Measurements from ENCODE around the gene COX19.
"Not testable (repeated sequence)": the region's sequence is repeated elsewhere in the genome, so short reads cannot be mapped to it uniquely, and the experiment has no call there.

Gene COX19

DNA sequence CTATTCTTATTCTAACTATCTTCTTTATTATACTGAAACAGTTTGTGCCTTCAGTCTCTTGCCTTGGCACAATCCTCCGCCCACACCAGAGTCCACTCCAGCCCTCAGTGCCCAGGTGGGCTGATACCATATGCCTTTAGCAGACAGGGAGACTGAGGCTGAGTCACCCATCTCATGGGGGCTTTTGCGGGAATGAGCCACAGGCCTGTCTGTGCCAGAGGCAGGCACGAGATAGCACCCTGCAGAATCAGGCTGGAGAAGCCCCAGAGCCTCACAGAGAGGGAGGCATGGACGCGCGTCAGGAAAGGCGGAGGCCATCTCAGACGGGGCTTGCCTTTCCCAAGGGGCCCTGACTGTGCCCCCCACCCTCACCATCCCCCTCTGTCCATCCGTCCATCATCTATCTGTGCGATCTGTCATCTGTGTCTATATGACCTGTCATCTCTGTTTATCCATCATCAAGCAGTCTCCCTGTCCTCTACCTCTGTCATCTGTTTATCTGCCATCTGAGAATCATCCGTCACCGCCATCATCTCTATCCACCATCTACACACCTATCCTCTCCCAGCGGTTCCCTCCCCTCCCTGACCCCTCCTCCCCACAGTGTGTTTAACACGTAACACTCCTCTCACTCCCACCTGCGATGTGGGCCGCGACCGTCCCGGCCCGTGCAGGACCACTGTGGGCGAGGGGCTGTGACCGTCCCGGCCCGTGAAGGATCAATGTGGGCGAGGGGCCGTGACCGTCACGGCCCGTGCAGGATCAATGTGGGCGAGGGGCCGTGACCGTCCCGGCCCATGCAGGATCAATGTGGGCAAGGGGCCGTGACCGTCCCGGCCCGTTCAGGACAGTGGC, 13.6 kb downstream of the COX19 start:
- no peak for DNase-seq (ENCODE audit: low read depth in 2 of 2)

DNA sequence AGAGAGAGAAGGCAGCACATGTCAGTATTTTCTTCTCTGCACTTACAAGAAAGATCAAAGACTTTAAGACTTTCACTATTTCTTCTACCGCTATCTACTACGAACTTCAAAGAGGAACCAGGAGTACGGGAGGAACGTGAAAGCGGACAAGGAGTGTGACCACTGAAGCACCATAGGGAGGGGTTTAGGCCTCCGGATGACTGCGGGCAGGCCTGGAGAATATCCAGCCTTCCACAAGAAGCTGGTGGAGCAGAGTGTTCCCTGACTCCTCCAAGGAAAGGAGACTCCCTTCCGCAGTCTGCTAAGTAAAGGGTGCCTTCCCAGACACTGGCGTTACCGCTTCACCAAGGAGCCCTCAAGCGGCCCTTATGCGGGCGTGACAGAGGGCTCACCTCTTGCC, 14.4 kb downstream of the COX19 start:
- DNase-seq (ENCODE audit: low read depth in 2 of 2) = not testable (repeated sequence)

- DNase-seq (ENCODE audit: low read depth in 2 of 2) = no peak
These were observed 15.0 kb downstream of the COX19 start for GRCh38 chr7:960269-960871.

GRCh38 chr7:959740-960139, 15.6 kb downstream of the COX19 start:
- DNase-seq (ENCODE audit: low read depth in 2 of 2) = not testable (repeated sequence)

DNA sequence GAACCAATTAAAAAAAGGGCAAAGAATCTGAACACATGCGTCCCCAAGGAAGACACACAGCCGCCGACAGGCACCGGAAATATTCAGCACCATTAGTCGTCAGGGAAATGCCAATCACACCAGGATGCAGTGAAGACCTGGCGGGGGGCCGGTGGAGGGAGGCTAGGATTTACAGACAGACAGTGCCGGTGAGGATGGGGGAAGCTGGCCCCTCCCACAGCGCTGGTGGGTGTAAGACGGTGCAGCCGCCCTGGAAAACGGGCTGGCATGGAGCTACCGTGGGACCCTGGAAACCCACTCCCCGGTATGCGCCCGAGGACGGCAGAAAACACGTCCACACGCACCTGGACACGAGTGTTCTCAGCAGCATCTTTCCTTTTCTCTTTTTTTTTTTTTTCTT, 16.1 kb downstream of the COX19 start:
- no peak for DNase-seq (ENCODE audit: low read depth in 2 of 2)

DNA sequence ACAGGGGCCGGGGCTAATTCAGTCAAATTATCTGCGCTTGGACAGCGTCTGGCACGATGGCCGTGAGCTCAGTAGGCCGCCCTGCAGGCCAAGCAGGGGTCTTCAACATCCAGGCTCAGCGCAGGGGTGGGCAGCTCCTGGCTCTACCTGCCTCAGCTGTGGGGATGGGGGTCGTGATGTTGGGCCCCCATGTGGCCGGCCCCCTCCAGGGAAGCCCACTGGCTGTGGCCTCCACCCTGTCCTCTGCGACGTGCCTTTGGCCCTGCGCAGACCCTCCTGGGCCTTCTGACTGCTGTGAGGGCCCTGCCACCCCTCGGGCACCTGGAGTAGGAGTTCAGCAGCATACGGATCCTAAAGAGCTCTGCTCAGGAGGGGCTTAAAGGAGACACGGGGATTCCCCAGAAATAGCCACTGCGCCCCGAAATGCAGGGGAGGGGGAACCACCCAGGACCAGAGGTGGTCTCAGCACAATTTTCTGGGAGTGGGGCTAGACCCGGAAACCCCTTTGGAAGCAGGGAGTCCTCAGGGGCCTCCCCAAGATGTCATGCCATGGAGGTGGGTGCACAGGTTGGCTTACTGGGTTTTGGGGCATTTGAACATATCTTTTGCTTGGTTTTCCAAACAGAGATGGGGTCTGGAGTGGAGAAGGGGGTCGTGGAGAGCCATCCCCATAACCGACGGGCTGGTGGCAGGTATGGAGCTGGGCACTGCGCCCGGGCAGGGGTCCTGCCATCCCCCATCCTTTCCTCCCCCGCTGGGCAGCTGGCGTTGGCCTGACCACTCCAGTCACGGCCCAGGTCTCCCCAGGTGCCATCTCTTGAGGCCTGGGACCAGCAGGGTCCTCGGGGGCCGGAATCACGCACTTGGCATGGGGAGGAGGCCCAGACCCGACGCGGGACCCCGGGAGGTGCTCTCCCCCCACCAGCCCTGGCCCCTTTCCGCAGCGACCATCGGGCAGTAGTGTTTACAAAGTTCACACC, 16.8 kb downstream of the COX19 start:
- no peak for DNase-seq (ENCODE audit: low read depth in 2 of 2)

DNA sequence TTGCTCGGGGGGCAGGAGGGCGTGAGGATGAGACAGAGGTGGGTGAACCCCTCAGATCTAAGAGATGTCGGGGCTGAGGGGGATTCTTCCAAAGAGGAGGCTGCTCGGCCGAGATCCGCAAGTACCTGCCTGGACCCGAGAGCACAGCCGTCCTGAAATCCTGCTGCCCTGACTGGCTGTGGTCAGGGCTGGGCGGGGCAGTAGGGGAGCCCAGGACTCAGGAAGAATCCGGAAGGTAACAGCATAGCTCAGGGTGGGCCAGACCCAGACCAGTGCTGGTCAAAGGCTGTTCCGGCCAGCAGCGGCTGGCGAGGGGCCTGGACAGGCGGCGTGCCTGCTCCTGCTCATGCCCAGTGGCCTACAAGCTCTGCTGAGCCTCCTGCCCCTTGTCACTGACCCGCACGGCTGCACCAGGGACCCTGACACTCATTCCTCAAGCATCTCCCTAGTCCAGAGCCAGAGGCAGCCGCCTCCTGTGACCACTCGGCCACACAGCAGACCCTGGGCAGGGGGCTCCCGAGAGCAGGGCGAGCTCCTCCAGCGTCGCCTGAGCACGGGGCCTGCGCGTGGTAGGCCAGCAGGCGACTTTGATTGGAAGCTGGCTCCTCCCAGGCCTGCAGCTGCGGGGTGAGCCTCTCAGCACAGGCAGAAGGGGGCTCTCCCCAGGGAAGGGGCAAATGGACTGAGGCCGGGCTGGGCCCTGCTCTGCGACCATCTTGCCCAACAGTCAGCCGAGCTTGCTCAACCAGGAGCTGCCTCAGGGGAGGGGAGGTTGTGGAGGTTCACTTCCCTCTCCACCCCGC, 17.7 kb downstream of the COX19 start:
- no peak for DNase-seq (ENCODE audit: low read depth in 2 of 2)

DNA sequence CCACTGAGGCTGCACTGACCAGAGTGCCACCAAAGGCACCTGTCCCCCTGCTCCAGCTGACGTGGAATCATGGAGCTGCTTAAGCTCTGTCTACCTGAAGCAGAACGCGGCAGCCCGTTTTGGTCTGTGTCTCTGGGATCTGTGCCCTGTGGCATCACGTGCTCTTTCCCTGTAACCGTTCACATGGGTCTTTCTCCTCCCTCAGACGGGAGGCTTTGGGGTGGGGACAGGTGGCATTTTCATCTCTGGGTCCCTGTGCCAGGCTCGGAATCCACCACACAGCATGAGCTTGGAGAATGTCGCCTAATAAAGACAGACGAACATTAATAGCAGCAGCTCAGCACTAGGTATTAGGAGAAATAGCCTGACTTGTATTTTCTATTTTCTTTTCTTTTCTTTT, 19.3 kb downstream of the COX19 start:
- DNase-seq (ENCODE audit: low read depth in 2 of 2) = no peak

DNA sequence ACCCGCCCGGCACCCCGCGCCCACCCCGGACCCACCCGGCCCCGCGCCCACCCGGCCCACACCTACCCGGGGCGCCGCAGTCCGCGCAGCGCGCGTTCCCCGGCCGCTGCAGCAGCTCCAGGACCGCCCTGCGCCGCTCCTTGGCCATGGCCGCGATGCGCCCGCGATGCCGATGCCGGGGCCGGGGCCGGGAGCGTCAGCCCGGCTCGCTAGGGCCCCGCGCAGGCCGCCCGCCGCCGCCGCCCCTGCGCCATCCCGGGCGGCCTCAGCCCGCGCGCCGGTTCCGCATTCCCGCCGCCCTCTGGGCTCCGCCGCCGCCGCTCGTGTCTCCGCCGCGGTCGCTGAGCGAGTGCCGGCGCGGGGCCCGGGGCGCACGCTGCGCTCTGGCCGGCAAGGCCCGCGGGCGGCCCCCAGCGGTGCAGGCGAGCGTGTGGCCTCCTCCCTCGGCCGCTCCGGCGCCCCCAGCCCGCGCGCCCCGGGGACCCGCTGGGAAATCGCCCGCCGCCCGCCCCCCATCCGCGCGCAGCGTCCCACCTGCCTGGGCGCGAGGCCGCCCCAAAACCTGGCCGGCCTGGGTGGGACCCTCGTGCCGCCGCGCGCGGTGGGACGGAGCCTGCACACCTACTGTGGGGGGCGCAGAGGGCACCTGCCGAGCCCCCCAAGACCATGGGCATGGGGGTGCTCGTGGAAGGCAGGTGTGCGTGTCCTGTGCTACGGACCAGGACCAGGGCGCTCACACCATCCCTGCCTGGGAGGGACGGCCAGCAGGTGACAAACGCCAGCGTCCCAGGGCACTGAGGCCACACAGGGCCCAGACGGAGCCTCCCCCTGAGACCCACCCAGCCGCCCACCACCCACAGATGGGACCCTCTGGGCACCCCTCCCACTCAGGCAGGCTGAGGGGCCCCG, 20.8 kb downstream of the COX19 start, which contains the start of gene ADAP1:
TSS of gene ADAP1 (minus strand) at position 351 of the 909 bp plus-strand sequence. CDS start at position 148, 203 bp downstream.
- DNase-seq (ENCODE audit: low read depth in 2 of 2) = peak in 1 of 2 experiments; percentile 41

DNA sequence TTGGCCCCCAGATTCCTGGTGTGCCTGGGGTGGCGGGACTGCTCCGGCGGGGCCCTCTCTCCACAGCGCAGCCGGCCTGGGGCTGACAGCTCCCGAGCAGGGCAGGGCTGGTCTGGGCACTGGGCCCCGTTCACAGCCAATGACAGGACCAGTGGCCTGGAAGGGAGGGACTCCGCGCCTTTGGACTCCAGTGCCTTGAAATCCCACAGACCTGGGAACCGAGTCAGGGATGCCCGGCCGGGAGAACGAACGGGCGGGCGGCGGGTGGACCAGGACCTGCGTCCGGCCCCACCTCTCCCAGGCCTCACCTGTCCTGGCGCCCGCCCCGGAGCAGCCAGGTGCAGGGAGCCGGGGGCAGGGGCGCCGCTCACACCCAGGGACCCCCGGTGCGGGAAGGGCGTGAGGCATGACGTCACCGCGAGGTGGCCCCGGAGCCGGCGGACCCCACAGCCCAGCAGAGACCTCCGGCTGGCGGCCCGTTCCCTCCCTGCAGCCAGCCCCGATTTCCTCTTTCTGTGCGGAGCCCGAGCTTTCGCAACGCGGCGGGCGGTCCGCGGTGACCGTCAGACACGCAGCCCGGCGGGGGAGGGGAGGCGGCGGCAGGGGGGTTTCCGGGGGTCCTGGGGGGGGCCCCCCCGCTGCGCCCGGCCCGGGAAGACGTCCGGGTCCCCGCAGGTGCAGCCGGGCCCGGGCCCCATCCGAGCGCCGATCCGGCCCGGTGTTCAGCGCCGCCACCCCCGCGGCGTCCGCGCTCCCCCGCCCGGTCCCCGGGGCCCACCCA, 21.6 kb downstream of the COX19 start:
- no peak for DNase-seq (ENCODE audit: low read depth in 2 of 2)

GRCh38 chr7:952548-953441, 22.6 kb downstream of the COX19 start:
- no peak for DNase-seq (ENCODE audit: low read depth in 2 of 2)

DNA sequence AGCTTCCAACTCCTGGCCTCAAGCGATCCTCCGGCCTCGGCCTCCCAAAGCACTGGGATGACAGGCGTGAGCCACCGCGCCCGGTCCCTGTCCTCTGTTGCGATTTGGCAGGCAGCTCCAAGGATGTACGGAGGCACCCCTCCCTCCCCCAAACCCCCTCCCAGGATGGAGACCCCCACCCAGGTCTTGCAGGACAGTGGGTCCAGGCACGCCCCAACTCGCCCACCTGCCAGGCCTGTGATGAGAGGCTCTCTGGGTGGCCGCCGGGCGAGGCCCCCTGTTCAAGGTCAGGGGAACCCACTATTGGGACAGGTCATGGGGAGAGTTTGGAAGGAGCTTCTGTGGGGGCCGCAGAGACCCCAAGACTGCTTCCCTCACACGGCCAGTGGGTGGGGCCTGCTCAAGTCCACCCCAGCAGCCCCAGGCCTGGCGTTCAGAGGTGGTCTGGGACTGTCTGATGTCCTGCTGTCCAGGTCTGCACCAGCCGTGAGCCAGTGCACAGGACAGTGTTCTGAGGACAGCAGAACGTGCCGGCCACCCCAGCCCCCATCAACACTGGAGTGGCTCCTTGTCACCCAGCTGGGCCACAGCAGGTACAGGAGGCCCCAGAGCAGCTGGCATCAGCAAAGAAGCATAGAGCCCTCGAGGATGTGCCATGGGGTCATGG, 23.3 kb downstream of the COX19 start:
- DNase-seq (ENCODE audit: low read depth in 2 of 2) = no peak

- no peak for DNase-seq (ENCODE audit: low read depth in 2 of 2)
These were observed 26.1 kb downstream of the COX19 start for GRCh38 chr7:949021-949934.

GRCh38 chr7:947391-948210, 27.7 kb downstream of the COX19 start:
- no peak for DNase-seq (ENCODE audit: low read depth in 2 of 2)

DNA sequence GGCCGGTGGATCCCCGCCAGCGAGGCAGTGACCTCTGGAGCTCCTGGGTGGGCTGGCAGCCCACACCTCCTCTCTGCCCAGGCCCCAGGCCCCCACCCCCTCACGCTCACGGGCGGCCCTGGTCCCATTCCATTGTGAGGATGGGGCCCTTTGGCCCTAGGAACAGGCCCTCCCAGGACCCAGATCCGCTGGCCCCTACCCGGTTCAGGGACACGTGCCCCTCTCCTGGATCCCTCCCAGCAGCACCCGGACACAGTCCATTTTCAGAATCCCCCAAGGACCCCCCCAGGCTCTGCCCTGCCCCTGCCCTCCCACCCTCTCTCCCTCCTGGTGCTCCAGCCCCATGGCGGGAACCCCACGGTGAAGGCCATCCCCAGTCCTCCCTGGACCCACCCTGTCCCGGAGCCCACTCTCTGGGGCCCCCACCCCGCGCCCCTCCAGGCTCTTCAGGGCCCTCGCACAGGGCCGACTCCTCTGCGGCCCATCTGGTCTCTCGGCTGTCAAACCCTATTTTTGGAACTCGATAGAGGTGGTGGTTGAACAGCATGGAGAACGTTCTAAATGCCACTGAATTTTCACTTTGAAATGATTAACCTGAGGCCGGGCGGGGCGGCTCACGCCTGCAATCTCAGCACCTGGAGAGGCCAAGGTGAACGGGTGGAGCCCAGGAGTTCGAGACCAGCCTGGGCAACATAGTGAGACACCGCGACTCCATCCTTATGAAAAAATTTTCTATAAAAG, 28.9 kb downstream of the COX19 start:
- no peak for DNase-seq (ENCODE audit: low read depth in 2 of 2)

Measured in stimulated activated CD4-positive, alpha-beta T cell treated with anti-CD3 and anti-CD28 coated beads, Interleukin-12 subunit alpha, Interleukin-12 subunit beta, amount 100 ng/mL, for 24 hours (primary cell).